ENCODE results near the gene NHLRC4.

DNA sequence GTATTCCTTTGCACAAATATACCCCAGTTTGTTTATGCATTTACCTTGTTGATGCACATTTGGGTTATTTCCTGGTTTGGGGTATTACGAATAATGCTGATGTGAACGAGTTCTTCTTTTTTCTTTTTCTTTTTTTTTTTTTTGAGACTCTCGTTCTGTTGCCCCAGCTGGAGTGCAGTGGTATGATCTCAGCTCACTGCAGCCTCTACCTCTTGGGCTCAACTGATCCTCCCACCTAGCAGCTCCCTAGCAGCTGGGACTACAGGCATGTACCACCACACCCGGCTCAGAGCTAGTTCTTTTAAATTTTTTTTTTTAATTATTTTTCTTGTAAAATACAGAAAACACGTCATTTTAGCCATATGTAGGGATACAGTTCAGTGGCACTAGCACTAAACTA is 37.1 kb downstream of the NHLRC4 start:
- TF ChIP-seq, protein P1, sequence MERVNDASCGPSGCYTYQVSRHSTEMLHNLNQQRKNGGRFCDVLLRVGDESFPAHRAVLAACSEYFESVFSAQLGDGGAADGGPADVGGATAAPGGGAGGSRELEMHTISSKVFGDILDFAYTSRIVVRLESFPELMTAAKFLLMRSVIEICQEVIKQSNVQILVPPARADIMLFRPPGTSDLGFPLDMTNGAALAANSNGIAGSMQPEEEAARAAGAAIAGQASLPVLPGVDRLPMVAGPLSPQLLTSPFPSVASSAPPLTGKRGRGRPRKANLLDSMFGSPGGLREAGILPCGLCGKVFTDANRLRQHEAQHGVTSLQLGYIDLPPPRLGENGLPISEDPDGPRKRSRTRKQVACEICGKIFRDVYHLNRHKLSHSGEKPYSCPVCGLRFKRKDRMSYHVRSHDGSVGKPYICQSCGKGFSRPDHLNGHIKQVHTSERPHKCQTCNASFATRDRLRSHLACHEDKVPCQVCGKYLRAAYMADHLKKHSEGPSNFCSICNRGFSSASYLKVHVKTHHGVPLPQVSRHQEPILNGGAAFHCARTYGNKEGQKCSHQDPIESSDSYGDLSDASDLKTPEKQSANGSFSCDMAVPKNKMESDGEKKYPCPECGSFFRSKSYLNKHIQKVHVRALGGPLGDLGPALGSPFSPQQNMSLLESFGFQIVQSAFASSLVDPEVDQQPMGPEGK (CRISPR knock-in tag; IDR thresholded peaks at IDR 0.05; ENCODE audit: borderline replicate concordance): no peak
- TF ChIP-seq ESRRG (CRISPR knock-in tag; IDR thresholded peaks at IDR 0.05) (no peak), ZNF8 (CRISPR knock-in tag; IDR thresholded peaks at IDR 0.05) (no peak), ISL1 (CRISPR knock-in tag; IDR thresholded peaks at IDR 0.05) (no peak), RARB (CRISPR knock-in tag; IDR thresholded peaks at IDR 0.05) (no peak), ZFP30 (CRISPR knock-in tag; IDR thresholded peaks at IDR 0.05) (no peak), ZC3H10 (CRISPR knock-in tag; IDR thresholded peaks at IDR 0.05) (no peak), SNAI2 (CRISPR knock-in tag; IDR thresholded peaks at IDR 0.05) (no peak), GLIS3 (CRISPR knock-in tag; IDR thresholded peaks at IDR 0.05) (no peak), CSDC2 (CRISPR knock-in tag; IDR thresholded peaks at IDR 0.05) (no peak)
- TF ChIP-seq, protein P2, sequence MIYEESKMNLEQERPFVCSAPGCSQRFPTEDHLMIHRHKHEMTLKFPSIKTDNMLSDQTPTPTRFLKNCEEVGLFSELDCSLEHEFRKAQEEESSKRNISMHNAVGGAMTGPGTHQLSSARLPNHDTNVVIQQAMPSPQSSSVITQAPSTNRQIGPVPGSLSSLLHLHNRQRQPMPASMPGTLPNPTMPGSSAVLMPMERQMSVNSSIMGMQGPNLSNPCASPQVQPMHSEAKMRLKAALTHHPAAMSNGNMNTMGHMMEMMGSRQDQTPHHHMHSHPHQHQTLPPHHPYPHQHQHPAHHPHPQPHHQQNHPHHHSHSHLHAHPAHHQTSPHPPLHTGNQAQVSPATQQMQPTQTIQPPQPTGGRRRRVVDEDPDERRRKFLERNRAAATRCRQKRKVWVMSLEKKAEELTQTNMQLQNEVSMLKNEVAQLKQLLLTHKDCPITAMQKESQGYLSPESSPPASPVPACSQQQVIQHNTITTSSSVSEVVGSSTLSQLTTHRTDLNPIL (CRISPR knock-in tag; IDR thresholded peaks at IDR 0.05; ENCODE audit: low read depth): no peak
- TF ChIP-seq, protein P3, sequence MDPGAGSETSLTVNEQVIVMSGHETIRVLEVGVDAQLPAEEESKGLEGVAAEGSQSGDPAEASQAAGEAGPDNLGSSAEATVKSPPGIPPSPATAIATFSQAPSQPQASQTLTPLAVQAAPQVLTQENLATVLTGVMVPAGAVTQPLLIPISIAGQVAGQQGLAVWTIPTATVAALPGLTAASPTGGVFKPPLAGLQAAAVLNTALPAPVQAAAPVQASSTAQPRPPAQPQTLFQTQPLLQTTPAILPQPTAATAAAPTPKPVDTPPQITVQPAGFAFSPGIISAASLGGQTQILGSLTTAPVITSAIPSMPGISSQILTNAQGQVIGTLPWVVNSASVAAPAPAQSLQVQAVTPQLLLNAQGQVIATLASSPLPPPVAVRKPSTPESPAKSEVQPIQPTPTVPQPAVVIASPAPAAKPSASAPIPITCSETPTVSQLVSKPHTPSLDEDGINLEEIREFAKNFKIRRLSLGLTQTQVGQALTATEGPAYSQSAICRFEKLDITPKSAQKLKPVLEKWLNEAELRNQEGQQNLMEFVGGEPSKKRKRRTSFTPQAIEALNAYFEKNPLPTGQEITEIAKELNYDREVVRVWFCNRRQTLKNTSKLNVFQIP (CRISPR knock-in tag; IDR thresholded peaks at IDR 0.05; ENCODE audit: borderline replicate concordance, low read depth): no peak
- TF ChIP-seq, protein P4, sequence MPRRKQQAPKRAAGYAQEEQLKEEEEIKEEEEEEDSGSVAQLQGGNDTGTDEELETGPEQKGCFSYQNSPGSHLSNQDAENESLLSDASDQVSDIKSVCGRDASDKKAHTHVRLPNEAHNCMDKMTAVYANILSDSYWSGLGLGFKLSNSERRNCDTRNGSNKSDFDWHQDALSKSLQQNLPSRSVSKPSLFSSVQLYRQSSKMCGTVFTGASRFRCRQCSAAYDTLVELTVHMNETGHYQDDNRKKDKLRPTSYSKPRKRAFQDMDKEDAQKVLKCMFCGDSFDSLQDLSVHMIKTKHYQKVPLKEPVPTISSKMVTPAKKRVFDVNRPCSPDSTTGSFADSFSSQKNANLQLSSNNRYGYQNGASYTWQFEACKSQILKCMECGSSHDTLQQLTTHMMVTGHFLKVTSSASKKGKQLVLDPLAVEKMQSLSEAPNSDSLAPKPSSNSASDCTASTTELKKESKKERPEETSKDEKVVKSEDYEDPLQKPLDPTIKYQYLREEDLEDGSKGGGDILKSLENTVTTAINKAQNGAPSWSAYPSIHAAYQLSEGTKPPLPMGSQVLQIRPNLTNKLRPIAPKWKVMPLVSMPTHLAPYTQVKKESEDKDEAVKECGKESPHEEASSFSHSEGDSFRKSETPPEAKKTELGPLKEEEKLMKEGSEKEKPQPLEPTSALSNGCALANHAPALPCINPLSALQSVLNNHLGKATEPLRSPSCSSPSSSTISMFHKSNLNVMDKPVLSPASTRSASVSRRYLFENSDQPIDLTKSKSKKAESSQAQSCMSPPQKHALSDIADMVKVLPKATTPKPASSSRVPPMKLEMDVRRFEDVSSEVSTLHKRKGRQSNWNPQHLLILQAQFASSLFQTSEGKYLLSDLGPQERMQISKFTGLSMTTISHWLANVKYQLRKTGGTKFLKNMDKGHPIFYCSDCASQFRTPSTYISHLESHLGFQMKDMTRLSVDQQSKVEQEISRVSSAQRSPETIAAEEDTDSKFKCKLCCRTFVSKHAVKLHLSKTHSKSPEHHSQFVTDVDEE (CRISPR knock-in tag; IDR thresholded peaks at IDR 0.05): no peak
- TF ChIP-seq, protein P5, sequence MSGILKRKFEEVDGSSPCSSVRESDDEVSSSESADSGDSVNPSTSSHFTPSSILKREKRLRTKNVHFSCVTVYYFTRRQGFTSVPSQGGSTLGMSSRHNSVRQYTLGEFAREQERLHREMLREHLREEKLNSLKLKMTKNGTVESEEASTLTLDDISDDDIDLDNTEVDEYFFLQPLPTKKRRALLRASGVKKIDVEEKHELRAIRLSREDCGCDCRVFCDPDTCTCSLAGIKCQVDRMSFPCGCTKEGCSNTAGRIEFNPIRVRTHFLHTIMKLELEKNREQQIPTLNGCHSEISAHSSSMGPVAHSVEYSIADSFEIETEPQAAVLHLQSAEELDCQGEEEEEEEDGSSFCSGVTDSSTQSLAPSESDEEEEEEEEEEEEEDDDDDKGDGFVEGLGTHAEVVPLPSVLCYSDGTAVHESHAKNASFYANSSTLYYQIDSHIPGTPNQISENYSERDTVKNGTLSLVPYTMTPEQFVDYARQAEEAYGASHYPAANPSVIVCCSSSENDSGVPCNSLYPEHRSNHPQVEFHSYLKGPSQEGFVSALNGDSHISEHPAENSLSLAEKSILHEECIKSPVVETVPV (CRISPR knock-in tag; IDR thresholded peaks at IDR 0.05): no peak

Data from SK-N-SH treated with all-trans-retinoic acid at 6 μM for 48 hours (cell line).